ENCODE data around the gene ARR3.

DNA sequence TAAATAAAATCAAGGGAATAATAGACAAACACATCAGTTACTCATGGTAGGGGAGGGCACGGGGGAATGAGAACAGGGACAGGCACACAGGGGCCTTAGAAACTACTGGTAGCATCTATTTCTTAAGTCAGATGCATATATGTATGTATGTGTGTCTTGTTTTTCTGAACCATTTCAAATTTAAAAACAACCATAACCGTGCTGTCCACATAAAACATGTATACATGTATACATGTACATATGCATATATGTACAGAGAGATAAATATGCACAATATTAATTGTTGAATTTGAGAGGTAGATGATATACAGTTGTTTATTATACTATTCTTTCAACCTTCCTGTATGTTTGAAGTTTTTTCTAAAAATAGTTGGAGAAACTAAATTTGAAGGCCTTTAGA lies 41.4 kb upstream of the ARR3 start:
- TF ChIP-seq, protein P1, sequence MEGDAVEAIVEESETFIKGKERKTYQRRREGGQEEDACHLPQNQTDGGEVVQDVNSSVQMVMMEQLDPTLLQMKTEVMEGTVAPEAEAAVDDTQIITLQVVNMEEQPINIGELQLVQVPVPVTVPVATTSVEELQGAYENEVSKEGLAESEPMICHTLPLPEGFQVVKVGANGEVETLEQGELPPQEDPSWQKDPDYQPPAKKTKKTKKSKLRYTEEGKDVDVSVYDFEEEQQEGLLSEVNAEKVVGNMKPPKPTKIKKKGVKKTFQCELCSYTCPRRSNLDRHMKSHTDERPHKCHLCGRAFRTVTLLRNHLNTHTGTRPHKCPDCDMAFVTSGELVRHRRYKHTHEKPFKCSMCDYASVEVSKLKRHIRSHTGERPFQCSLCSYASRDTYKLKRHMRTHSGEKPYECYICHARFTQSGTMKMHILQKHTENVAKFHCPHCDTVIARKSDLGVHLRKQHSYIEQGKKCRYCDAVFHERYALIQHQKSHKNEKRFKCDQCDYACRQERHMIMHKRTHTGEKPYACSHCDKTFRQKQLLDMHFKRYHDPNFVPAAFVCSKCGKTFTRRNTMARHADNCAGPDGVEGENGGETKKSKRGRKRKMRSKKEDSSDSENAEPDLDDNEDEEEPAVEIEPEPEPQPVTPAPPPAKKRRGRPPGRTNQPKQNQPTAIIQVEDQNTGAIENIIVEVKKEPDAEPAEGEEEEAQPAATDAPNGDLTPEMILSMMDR (IDR thresholded peaks at IDR 0.05), result no peak
- TF ChIP-seq POLR2AphosphoS5 (IDR thresholded peaks at IDR 0.05), result no peak
- no peak for TF ChIP-seq POLR2A (IDR thresholded peaks at IDR 0.05)

Data from upper lobe of left lung (tissue), 4 donors.